HG03354 (cell line): Measurements from ENCODE around the gene PRKAR1A.
"Not testable (repeated sequence)": the region's sequence is repeated elsewhere in the genome, so short reads cannot be mapped to it uniquely, and the experiment has no call there.

Experiments used
- ATAC-seq: cut with Tn5 transposase; IDR thresholded peaks from one replicate; pipeline ENCODE4 v1.9.1; 2021; ENCODE audit warnings: mild to moderate bottlenecking; ENCODE audit not compliant: unreplicated experiment, poor library complexity, severe bottlenecking

PRKAR1A gene

GRCh38 chr17:68573338-68573737 is 61.1 kb downstream of the PRKAR1A start:
- ATAC-seq = no peak

- ATAC-seq = no peak
These were observed 63.9 kb downstream of the PRKAR1A start for GRCh38 chr17:68576137-68576536.

GRCh38 chr17:68576811-68577496 is 64.7 kb downstream of the PRKAR1A start:
- ATAC-seq = no peak

GRCh38 chr17:68577497-68577821 is 65.2 kb downstream of the PRKAR1A start:
- ATAC-seq = no peak

- ATAC-seq = no peak
These were observed 66.0 kb downstream of the PRKAR1A start for GRCh38 chr17:68578236-68578635.

GRCh38 chr17:68579194-68579927 is 67.1 kb downstream of the PRKAR1A start:
- no peak for ATAC-seq

- ATAC-seq = no peak
These were observed 68.1 kb downstream of the PRKAR1A start for GRCh38 chr17:68580236-68580770.

- ATAC-seq = no peak
These were observed 69.8 kb downstream of the PRKAR1A start for GRCh38 chr17:68581863-68582645.

GRCh38 chr17:68582867-68583266 is 70.6 kb downstream of the PRKAR1A start:
- not testable (repeated sequence) for ATAC-seq

GRCh38 chr17:68584581-68585303 is 72.5 kb downstream of the PRKAR1A start:
- ATAC-seq = no peak

GRCh38 chr17:68585643-68586042 is 73.4 kb downstream of the PRKAR1A start:
- no peak for ATAC-seq

GRCh38 chr17:68587026-68587425 is 74.8 kb downstream of the PRKAR1A start:
- no peak for ATAC-seq

GRCh38 chr17:68587847-68588246 is 75.6 kb downstream of the PRKAR1A start:
- ATAC-seq = no peak

GRCh38 chr17:68588362-68588761 is 76.1 kb downstream of the PRKAR1A start:
- no peak for ATAC-seq

GRCh38 chr17:68589086-68589485 is 76.9 kb downstream of the PRKAR1A start:
- no peak for ATAC-seq

GRCh38 chr17:68591583-68591982 is 79.4 kb downstream of the PRKAR1A start:
- no peak for ATAC-seq

- no peak for ATAC-seq
These were observed 79.8 kb downstream of the PRKAR1A start for GRCh38 chr17:68592009-68592408.

- ATAC-seq = no peak
These were observed 80.7 kb downstream of the PRKAR1A start for GRCh38 chr17:68592682-68593641.

- ATAC-seq = no peak
These were observed 82.3 kb downstream of the PRKAR1A start for GRCh38 chr17:68594552-68594951.
